K562 (cell line): ENCODE data around the gene ARHGAP26. TPM values are rescaled to one million over a fixed set of nuclear protein-coding genes. Genes with fewer than 3 reads are reported as not detected.
A peak's percentile ranks its signal among the peaks of the same experiment; 100 is the strongest.

ENCODE experiments used
- ATAC-seq: fragments of 200-7000 bp; cut with Tn5 transposase; 3 replicates; pipeline ENCODE4 v1.9.1; 2020; ENCODE audit warnings: moderate library complexity
- BruUV-seq: library from RNA; stranded (reverse); fragments of 400-500 nt; replicated peaks from 2 replicates; lab custom pipeline; 2021; lab: Mats Ljungman, UMichigan
- CTCF ChIA-PET: fragments of 300-600 bp; formaldehyde crosslinking; extraction: SDS; loops from one replicate; lab custom pipeline; 2021; ENCODE audit warnings: low intra/inter-chr PET ratio; lab: Yijun Ruan, JAX
- POLR2A ChIA-PET: fragments of 300-600, 350-650 bp; sonication (Branson Sonifier 250); formaldehyde crosslinking; extraction: SDS; loops from one replicate; lab custom pipeline; 2021; ENCODE audit warnings: antibody characterized with exemption, inconsistent platforms; lab: Yijun Ruan, JAX
- DNase-seq, 4 experiments: peaks; one replicate each; pipeline versions ENCODE4 v3.0.0 to v3.0.0-alpha.2; 2011 to 2018; ENCODE audit warnings: low spot score in 3 of 4, mixed read lengths in 3 of 4; ENCODE audit errors: extremely low read depth in 1 of 4
- FAIRE-seq: peaks from 2 replicates; lab custom pipeline; 2011; peaks lifted over from hg19 to GRCh38; lab: Jason Lieb, UNC
- H2AFZ ChIP-seq: 2 replicates; pipeline ENCODE4 v1.6.0; 2011; ENCODE audit warnings: low read depth, low read length, control low read depth, inconsistent platforms
- H3K27ac ChIP-seq: fragments of 200-600 bp; 3 replicates; pipeline ENCODE4 v1.8.0; 2011; ENCODE audit warnings: low read depth, mild to moderate bottlenecking, control low read depth, inconsistent platforms, low read length, moderate library complexity, mixed read lengths; ENCODE audit errors: extremely low read depth
- H3K27me3 ChIP-seq, 2 experiments: fragments of 300-600 bp in 1 of 2; 2 replicates in 1 of 2; 3 replicates in 1 of 2; pipeline versions ENCODE4 v1.6.0 to v1.8.0; 2011; ENCODE audit warnings: inconsistent platforms in 2 of 2, low read length in 2 of 2, mild to moderate bottlenecking in 1 of 2, mixed read lengths in 1 of 2, moderate library complexity in 1 of 2; ENCODE audit not compliant: control insufficient read depth in 2 of 2, insufficient read depth in 2 of 2
- H3K36me3 ChIP-seq: fragments of 300-600 bp; 3 replicates; pipeline ENCODE4 v1.8.0; 2011; ENCODE audit warnings: mild to moderate bottlenecking, low read length, inconsistent platforms; ENCODE audit not compliant: control insufficient read depth, insufficient read depth
- H3K4me1 ChIP-seq, 2 experiments: fragments of 200-600 bp in 1 of 2; replicated peaks in 1 of 2; 2 replicates in 1 of 2; 3 replicates in 1 of 2; pipeline versions ENCODE4 v1.5.1 to v1.8.0; 2011; ENCODE audit warnings: inconsistent platforms in 2 of 2, low read length in 2 of 2, mild to moderate bottlenecking in 1 of 2, mixed read lengths in 1 of 2, moderate library complexity in 1 of 2; ENCODE audit not compliant: control insufficient read depth in 2 of 2, insufficient read depth in 2 of 2
- H3K4me2 ChIP-seq: 2 replicates; pipeline ENCODE4 v1.6.1; 2011; ENCODE audit warnings: low read length, control low read depth, inconsistent platforms, mixed read lengths; ENCODE audit not compliant: insufficient read depth
- H3K4me3 ChIP-seq: fragments of 200-600 bp; sonication (generic), shearing (Covaris generic); 2 replicates; pipeline ENCODE4 v1.5.1; 2016; ENCODE audit warnings: control low read depth, inconsistent platforms
- H3K79me2 ChIP-seq: fragments of 200-600 bp; 3 replicates; pipeline ENCODE4 v1.8.0; 2011; ENCODE audit warnings: low read length, inconsistent platforms; ENCODE audit not compliant: control insufficient read depth, insufficient read depth
- H3K9ac ChIP-seq, 2 experiments: 2 replicates each; pipeline versions ENCODE4 v1.6.0 to v1.6.1; 2011; ENCODE audit warnings: low read depth in 2 of 2, low read length in 2 of 2, control low read depth in 1 of 2, inconsistent platforms in 1 of 2, mild to moderate bottlenecking in 1 of 2, mixed read lengths in 1 of 2; ENCODE audit not compliant: insufficient read depth in 1 of 2
- H3K9me1 ChIP-seq: one replicate; pipeline ENCODE4 v1.6.0; 2011; ENCODE audit warnings: inconsistent platforms, mild to moderate bottlenecking, low read length, moderate library complexity; ENCODE audit not compliant: control insufficient read depth, insufficient read depth
- H3K9me3 ChIP-seq: replicated peaks from 2 replicates; pipeline ENCODE4 v1.5.1; 2011; ENCODE audit warnings: low read depth, low read length, inconsistent platforms; ENCODE audit not compliant: control insufficient read depth, insufficient read depth
- H4K20me1 ChIP-seq: replicated peaks from 2 replicates; pipeline ENCODE4 v1.6.1; 2011; ENCODE audit warnings: low read length, inconsistent platforms, mixed read lengths; ENCODE audit not compliant: control insufficient read depth, insufficient read depth
- ARNT ChIP-seq, 2 experiments: fragments of 450-650 bp; IDR thresholded peaks; 2 replicates each; pipeline ENCODE4 v1.6.1; 2016; ENCODE audit warnings: mild to moderate bottlenecking in 1 of 2
- CAMTA2 ChIP-seq: fragments of 250-450 bp; sonication (Bioruptor Pico); conservative IDR thresholded peaks from 2 replicates; pipeline ENCODE4 v1.5.1; 2022
- CHCHD3 ChIP-seq: fragments of 250-450 bp; sonication (Bioruptor Pico); IDR thresholded peaks from 2 replicates; pipeline ENCODE4 v2.1.2; 2022; ENCODE audit warnings: mild to moderate bottlenecking
- CREM ChIP-seq: IDR thresholded peaks from 2 replicates; pipeline ENCODE4 v1.6.1; 2014; ENCODE audit warnings: antibody characterized with exemption, low read depth
- E2F8 ChIP-seq: fragments of 450-650 bp; IDR thresholded peaks from 2 replicates; pipeline ENCODE4 v1.7.1; 2018; ENCODE audit warnings: mild to moderate bottlenecking, low read depth; ENCODE audit not compliant: partially characterized antibody
- RAD21 ChIP-seq, 2 experiments: fragments of 250-450 bp in 1 of 2; fragments of 450-650 bp in 1 of 2; sonication (Bioruptor Pico) in 1 of 2; formaldehyde crosslinking in 1 of 2; IDR thresholded peaks in 1 of 2; conservative IDR thresholded peaks in 1 of 2; 2 replicates each; pipeline versions ENCODE4 v1.4.0 to v1.8.0; 2020 to 2022; ENCODE audit warnings: mild to moderate bottlenecking in 2 of 2, moderate library complexity in 1 of 2
- RB1 ChIP-seq: fragments of 450-650 bp; IDR thresholded peaks from 2 replicates; pipeline ENCODE4 v1.6.1; 2017; ENCODE audit warnings: low read depth, mild to moderate bottlenecking
- RFX1 ChIP-seq: fragments of 450-650 bp; IDR thresholded peaks from 2 replicates; pipeline ENCODE4 v1.6.1; 2016; ENCODE audit warnings: mild to moderate bottlenecking, moderate library complexity
- SRSF9 ChIP-seq: fragments of 200-400 bp; formaldehyde crosslinking; IDR thresholded peaks from 2 replicates; pipeline ENCODE4 v1.6.1; 2017; ENCODE audit warnings: low read depth, low read length, borderline replicate concordance
- THRB ChIP-seq: fragments of 450-650 bp; formaldehyde crosslinking; conservative IDR thresholded peaks from 2 replicates; pipeline ENCODE4 v1.4.0; 2022; ENCODE audit warnings: mild to moderate bottlenecking, missing genetic modification characterization
- VEZF1 ChIP-seq: fragments of 200-800 bp; sonication (Bioruptor generic); IDR thresholded peaks from 2 replicates; pipeline ENCODE4 v1.6.1; 2017; ENCODE audit warnings: missing genetic modification characterization, missing compliant biosample characterization
- ZNF589 ChIP-seq: fragments of 200-800 bp; sonication (Bioruptor generic); IDR thresholded peaks from 2 replicates; pipeline ENCODE4 v1.6.1; 2016; ENCODE audit warnings: low read depth, missing genetic modification characterization, missing compliant biosample characterization
- WGBS: fragments of 100-300 bp; shearing (Covaris generic); methylation state at CpG from one replicate; pipeline ENCODE4 v1.1.6; 2016; ENCODE audit warnings: low coverage, mixed read lengths; ENCODE audit not compliant: insufficient coverage; ENCODE audit errors: missing lambda C conversion rate; 5-methylcytosine and 5-hydroxymethylcytosine counted together
- in situ Hi-C: fragments of 300-500 bp; cut with MboI; formaldehyde crosslinking; loops from 4 replicates; pipeline ENCODE4 v1.15.0; 2018; ENCODE audit warnings: inconsistent platforms, mixed read lengths
- intact Hi-C: fragments of 100-400 bp; cut with micrococcal nuclease; formaldehyde crosslinking; loops from 2 replicates; pipeline ENCODE4 v1.14.2; 2022
- polyA plus RNA-seq, 8 experiments: library from polyadenylated mRNA; depleted of rRNA in 4 of 8; stranded (reverse) in 5 of 8; unstranded in 3 of 8; fragments of >200 nt; fragmentation: Nextera tagmentation in 2 of 8; fragmentation: Illumina TruSeq in 1 of 8; extraction: Ambion mirVana in 2 of 8; extraction: Trizol in 1 of 8; gene quantifications; 2 replicates each; pipeline versions ENCODE4 v1.2.1 to v1.2.3, GENCODE V29; 2011 to 2014; ENCODE audit warnings: inconsistent platforms in 1 of 8, missing spikeins in 1 of 8
- total RNA-seq, 7 experiments: library from RNA; depleted of rRNA in 6 of 7; stranded (reverse); fragments of >200 nt in 6 of 7; fragmentation: Illumina TruSeq in 2 of 7; extraction: Trizol in 2 of 7; gene quantifications; 2 replicates each; pipeline versions ENCODE4 v1.2.1 to v1.2.3, GENCODE V29; 2011 to 2021; ENCODE audit warnings: low replicate concordance in 1 of 7

Gene ARHGAP26
- total and polyA plus RNA-seq, 9 of the 15 experiments (the other 6 are each of a cell fraction or from before 2014, with no cell fraction given): 0.13 to 1.1 (median 0.55) TPM

- CTCF ChIA-PET: interaction anchor here (0.7 kb wide), 1 partner anchor 1330 kb away, joined by 4 read pairs; no protein-coding TSS in a partner anchor
Observed at GRCh38 chr5:142862594-142862993, 92.4 kb downstream of the ARHGAP26 start.

GRCh38 chr5:142863856-142864255 is 93.7 kb downstream of the ARHGAP26 start:
- intact Hi-C loops (no loop called here), in situ Hi-C loops (no loop called here)
- H3K27ac ChIP-seq: no peak overlapping the region
- BruUV-seq: no TSS peak
- H4K20me1 ChIP-seq: no peaks in the 10 kb centered on the region; the same call in 1 of the 2 replicates
- H3K27me3 ChIP-seq: peaks cover 4 to 29% of the 10 kb centered on the region in 2 experiments; a peak in 4 of 5 replicates
- no peaks in the 10 kb centered on the region for H3K4me1 ChIP-seq
- 3% methylated on average over 5 of the region's 5 CpGs for WGBS
- DNase-seq: peak in 1 of 4 experiments; percentile 10
- no peaks in the 10 kb centered on the region for H3K9me1 ChIP-seq
- no peaks in the 10 kb centered on the region for H3K36me3 ChIP-seq
- CTCF ChIA-PET: no interaction called here
- H3K9me3 ChIP-seq: no peaks in the 10 kb centered on the region
- no peaks in the 10 kb centered on the region for H3K79me2 ChIP-seq
- ATAC-seq: no peak
- no peak overlapping the region for H3K4me3 ChIP-seq
- no peak overlapping the region for H3K4me2 ChIP-seq
- no peak overlapping the region for H3K9ac ChIP-seq
- FAIRE-seq: no peak
- POLR2A ChIA-PET: interaction anchor here (0.7 kb wide), 1 partner anchor 742 kb away, joined by 3 read pairs; no protein-coding TSS in a partner anchor
- no peak overlapping the region for H2AFZ ChIP-seq
- TF ChIP-seq THRB: no peak
- peak in 1 of 2 experiments; percentile 5; a peak in 1 of 4 replicates for TF ChIP-seq RAD21 (CRISPR knock-in tag; conservative IDR thresholded peaks at IDR 0.05 in 1 of 2, IDR thresholded peaks at IDR 0.05 in 1 of 2)
- TF ChIP-seq CREM: no peak
- TF ChIP-seq E2F8: no peak
- TF ChIP-seq VEZF1: 0 out of 2 replicates have a peak, but pooled peaks have one; percentile 33
- no peak for TF ChIP-seq SRSF9

More at GRCh38 chr5:142862594-142862993, 92.4 kb downstream of the ARHGAP26 start:
- no peaks in the 10 kb centered on the region; the same call in 1 of the 2 replicates for H4K20me1 ChIP-seq
- POLR2A ChIA-PET: interaction anchor here (0.6 kb wide), 1 partner anchor 280 kb away, joined by 3 read pairs; no protein-coding TSS in a partner anchor
- 18% methylated on average over 4 of the region's 4 CpGs for WGBS
- peaks cover 4 to 18% of the 10 kb centered on the region in 2 experiments; a peak in 4 of 5 replicates for H3K27me3 ChIP-seq
- H3K4me3 ChIP-seq: no peak overlapping the region
- no TSS peak for BruUV-seq
- no peaks in the 10 kb centered on the region for H3K9me3 ChIP-seq
- no peak overlapping the region for H3K9ac ChIP-seq
- no peak for TF ChIP-seq ZNF589
- no peak for TF ChIP-seq CHCHD3
- TF ChIP-seq RB1: no peak
- 0 out of 2 replicates have a peak, but pooled peaks have one; percentile 8 for TF ChIP-seq RFX1
- no peak for TF ChIP-seq CAMTA2 (CRISPR knock-in tag)
- no peak for TF ChIP-seq ARNT (IDR thresholded peaks at IDR 0.05)
- TF ChIP-seq, all 486 proteins: peak for 1
- Histone ChIP-seq H3K27ac (no peak overlapping the region), H3K36me3 (no peaks in the 10 kb centered on the region), H2AFZ (no peak overlapping the region), H3K4me2 (no peak overlapping the region), H3K4me1 (no peaks in the 10 kb centered on the region), H3K9me1 (no peaks in the 10 kb centered on the region), H3K79me2 (no peaks in the 10 kb centered on the region)
- DNase-seq (no peak), ATAC-seq (no peak), FAIRE-seq (no peak)
- in situ Hi-C loops: no loop called here
- intact Hi-C loops: no loop called here
